Amniotic epithelial cell (primary cell): ENCODE data around the gene EXOSC10.
"Not testable (repeated sequence)": the region's sequence is repeated elsewhere in the genome, so short reads cannot be mapped to it uniquely, and the experiment has no call there.

Source experiments
- DNase-seq: peaks from one replicate; pipeline ENCODE4 v3.0.0-alpha.2; 2010; ENCODE audit warnings: low read depth

EXOSC10 gene

GRCh38 chr1:11044086-11044848 is 55.4 kb downstream of the EXOSC10 start:
- no peak for DNase-seq

- DNase-seq, result no peak
These were observed 56.4 kb downstream of the EXOSC10 start for GRCh38 chr1:11042995-11043874.

GRCh38 chr1:11042065-11042464 is 57.6 kb downstream of the EXOSC10 start:
- DNase-seq, result no peak

- DNase-seq, result no peak
These were observed 58.6 kb downstream of the EXOSC10 start for GRCh38 chr1:11041048-11041447.

- not testable (repeated sequence) for DNase-seq
These were observed 59.6 kb downstream of the EXOSC10 start for GRCh38 chr1:11040105-11040429.

- no peak for DNase-seq
These were observed 60.1 kb downstream of the EXOSC10 start for GRCh38 chr1:11039351-11040104.

GRCh38 chr1:11037740-11038182 is 61.9 kb downstream of the EXOSC10 start:
- peak; percentile 74 for DNase-seq

- DNase-seq, result not testable (repeated sequence)
These were observed 62.5 kb downstream of the EXOSC10 start for GRCh38 chr1:11037019-11037739.

GRCh38 chr1:11031624-11032262 is 67.9 kb downstream of the EXOSC10 start:
- DNase-seq, result no peak

- DNase-seq, result no peak
These were observed 68.8 kb downstream of the EXOSC10 start for GRCh38 chr1:11030865-11031264.

- DNase-seq, result no peak
These were observed 71.7 kb downstream of the EXOSC10 start for GRCh38 chr1:11028018-11028417.

GRCh38 chr1:11027316-11027715 is 72.4 kb downstream of the EXOSC10 start:
- no peak for DNase-seq

GRCh38 chr1:11026903-11027302 is 72.8 kb downstream of the EXOSC10 start:
- no peak for DNase-seq

- no peak for DNase-seq
These were observed 73.6 kb downstream of the EXOSC10 start for GRCh38 chr1:11026052-11026451.

- no peak for DNase-seq
These were observed 74.1 kb downstream of the EXOSC10 start for GRCh38 chr1:11025618-11026017.

- DNase-seq, result no peak
These were observed 74.8 kb downstream of the EXOSC10 start for GRCh38 chr1:11024874-11025203.

GRCh38 chr1:11024154-11024873 is 75.4 kb downstream of the EXOSC10 start:
- no peak for DNase-seq

GRCh38 chr1:11023201-11023600 is 76.5 kb downstream of the EXOSC10 start:
- DNase-seq, result no peak

GRCh38 chr1:11019971-11020370 is 79.7 kb downstream of the EXOSC10 start:
- DNase-seq, result no peak

GRCh38 chr1:11019358-11019757 is 80.3 kb downstream of the EXOSC10 start:
- DNase-seq, result not testable (repeated sequence)
